Muscle layer of colon (tissue), 2 donors: ENCODE results near the gene RASGRF1.
"Not testable (repeated sequence)": the region's sequence is repeated elsewhere in the genome, so short reads cannot be mapped to it uniquely, and the experiment has no call there.

Source experiments
- H3K27ac ChIP-seq: one replicate; pipeline ENCODE4 v1.7.0; 2013; ENCODE audit warnings: low read depth, mild to moderate bottlenecking, low read length, moderate library complexity
- H3K27me3 ChIP-seq, 2 donors: one replicate each; pipeline ENCODE4 v1.7.0; 2013; ENCODE audit warnings: low read length in 2 of 2, mild to moderate bottlenecking in 2 of 2; ENCODE audit not compliant: insufficient read depth in 2 of 2, control insufficient read depth in 1 of 2
- H3K36me3 ChIP-seq: one replicate; pipeline ENCODE4 v1.7.0; 2013; ENCODE audit warnings: mild to moderate bottlenecking, low read length; ENCODE audit not compliant: insufficient read depth
- H3K4me1 ChIP-seq: one replicate; pipeline ENCODE4 v1.7.0; 2013; ENCODE audit warnings: mild to moderate bottlenecking, low read length; ENCODE audit not compliant: insufficient read depth
- H3K4me3 ChIP-seq, 2 donors: one replicate each; pipeline ENCODE4 v1.7.0; 2013; ENCODE audit warnings: low read length in 2 of 2, low read depth in 1 of 2, mild to moderate bottlenecking in 1 of 2, moderate library complexity in 1 of 2
- H3K9ac ChIP-seq: one replicate; pipeline ENCODE4 v1.7.0; 2013; ENCODE audit warnings: low read length
- H3K9me3 ChIP-seq: one replicate; pipeline ENCODE4 v1.7.0; 2013; ENCODE audit warnings: mild to moderate bottlenecking, low read length
- donor health status: abdominal sarcoma.
- donor health status: Adenocarcinoma of cecum.

The RASGRF1 gene

DNA sequence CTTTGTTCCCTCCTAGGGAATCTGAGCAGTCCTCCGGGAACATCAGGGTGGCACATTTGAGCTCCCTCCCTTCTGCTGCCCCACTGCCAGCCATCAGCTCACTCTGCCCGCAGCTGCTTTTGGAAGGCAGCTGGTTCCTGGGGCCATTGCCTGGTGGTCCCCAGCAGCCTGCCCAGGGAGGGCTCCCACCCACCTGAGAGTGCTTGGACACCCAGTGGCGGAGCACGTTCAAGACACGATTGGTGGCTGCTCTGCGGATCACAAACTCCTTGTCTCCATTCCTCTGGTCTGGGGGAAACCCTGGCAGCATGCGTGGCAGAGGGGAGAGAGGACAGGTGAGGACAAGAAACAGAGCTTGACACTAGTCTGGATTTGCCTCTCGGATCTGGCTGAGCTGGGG, 92.1 kb downstream of the RASGRF1 start:
- H3K27ac ChIP-seq: no peak overlapping the region
- H3K9ac ChIP-seq: no peak overlapping the region
- H3K36me3 ChIP-seq: no peaks in the 10 kb centered on the region
- no peaks in the 10 kb centered on the region for H3K27me3 ChIP-seq
- H3K9me3 ChIP-seq: no peaks in the 10 kb centered on the region
- no peak overlapping the region for H3K4me3 ChIP-seq
- no peaks in the 10 kb centered on the region for H3K4me1 ChIP-seq

DNA sequence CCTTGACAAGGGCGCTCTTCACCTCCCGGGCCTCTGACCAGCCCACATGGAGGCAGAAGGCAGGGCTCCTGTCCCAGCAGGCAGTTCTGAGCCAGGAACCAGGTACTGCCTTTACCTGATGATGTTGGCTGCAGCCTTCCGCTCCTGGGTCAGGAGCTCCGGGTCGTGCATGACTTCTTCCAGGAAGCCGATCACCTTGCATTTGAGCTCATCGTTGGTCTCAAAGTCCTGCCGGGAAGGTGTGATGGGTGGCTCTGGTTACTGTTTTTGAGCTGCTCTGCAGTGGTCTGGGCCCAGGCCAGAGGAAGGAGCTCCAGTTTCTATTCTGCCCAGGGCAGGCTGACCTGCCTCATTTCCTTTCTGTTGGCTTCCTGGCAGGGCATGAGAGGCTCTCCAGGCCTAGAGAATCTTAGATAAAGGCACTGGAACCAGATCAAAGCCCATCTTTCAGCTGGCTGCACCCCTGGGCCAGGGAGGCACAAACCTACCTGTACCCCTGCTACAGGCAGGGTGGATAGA, 92.5 kb downstream of the RASGRF1 start:
- Histone ChIP-seq H3K4me1 (no peaks in the 10 kb centered on the region), H3K27ac (no peak overlapping the region), H3K27me3 (no peaks in the 10 kb centered on the region), H3K36me3 (no peaks in the 10 kb centered on the region), H3K9me3 (no peaks in the 10 kb centered on the region), H3K9ac (no peak overlapping the region), H3K4me3 (no peak overlapping the region)

DNA sequence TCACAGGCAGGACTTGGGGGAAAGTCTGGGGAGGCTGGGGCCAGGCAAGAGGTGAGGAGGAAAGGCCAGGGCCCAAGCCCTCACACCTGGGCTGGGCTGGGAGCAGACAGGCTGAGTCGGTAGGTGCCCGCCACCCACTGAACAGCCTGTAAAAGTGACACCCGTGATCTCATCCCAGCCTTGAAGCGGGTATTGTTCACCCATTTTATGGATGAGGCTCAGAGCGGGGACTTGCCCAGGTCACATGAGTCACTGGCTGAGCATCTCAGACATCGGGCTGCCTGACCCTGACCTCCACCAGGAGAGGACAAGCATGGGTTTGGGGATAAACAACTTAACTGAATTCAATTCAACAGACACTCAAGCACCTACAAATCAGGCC, 93.7 kb downstream of the RASGRF1 start:
- H3K4me1 ChIP-seq: no peaks in the 10 kb centered on the region

DNA sequence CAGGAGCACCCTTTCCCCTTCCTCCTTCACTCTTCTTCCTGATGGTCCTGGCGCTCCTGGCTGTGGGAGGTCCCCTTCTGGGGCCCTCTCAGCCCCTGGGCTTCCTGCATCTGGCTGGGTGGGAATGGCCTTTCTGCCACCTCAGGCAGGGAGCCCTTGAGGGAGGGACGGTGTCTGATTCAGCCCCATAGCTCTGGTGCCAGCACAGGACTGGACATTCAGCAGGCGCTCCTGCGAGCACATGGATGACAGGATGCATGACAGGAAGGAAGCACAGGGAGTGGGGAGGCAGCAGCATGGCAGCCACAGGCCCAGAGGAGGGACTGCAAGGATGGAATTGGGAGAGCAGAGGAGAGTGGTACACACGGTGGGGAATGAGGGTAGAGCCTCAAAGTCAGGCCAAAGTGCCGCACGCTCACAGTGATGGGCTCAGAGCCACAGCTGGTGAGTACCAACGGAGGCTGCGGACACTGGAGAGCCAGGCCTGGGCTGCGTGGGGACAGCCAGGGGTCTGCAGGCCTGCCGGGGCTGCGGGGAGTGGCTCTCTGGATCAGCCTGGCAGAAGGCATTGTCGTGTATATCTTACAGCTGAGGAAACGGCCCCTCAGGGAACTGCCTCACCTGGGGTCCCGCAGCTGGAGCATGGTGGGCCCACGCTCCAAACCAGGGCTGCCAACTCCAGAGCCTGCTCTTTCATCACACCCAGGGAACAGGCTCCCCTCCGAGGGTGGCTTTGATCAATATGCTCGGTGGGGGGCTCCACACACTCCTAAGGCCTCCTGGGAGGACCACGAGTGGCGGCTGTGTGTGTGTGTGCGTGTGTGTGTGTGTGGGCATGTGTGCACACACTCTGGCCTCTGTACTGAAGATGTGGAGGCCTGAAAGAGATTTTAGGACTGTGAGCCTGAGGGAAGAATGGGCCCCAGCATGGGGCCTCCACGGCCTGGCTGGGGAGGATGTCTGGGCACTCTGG, 94.4 kb downstream of the RASGRF1 start:
- no peaks in the 10 kb centered on the region for H3K4me1 ChIP-seq
- H3K9ac ChIP-seq: no peak overlapping the region
- H3K9me3 ChIP-seq: no peaks in the 10 kb centered on the region
- no peak overlapping the region for H3K4me3 ChIP-seq
- H3K36me3 ChIP-seq: no peaks in the 10 kb centered on the region
- no peaks in the 10 kb centered on the region for H3K27me3 ChIP-seq
- no peak overlapping the region for H3K27ac ChIP-seq

More for the DNA sequence above, 93.7 kb downstream of the RASGRF1 start:
- no peak overlapping the region for H3K4me3 ChIP-seq
- H3K36me3 ChIP-seq: no peaks in the 10 kb centered on the region
- H3K27ac ChIP-seq: no peak overlapping the region
- H3K9ac ChIP-seq: no peak overlapping the region
- H3K27me3 ChIP-seq: no peaks in the 10 kb centered on the region
- H3K9me3 ChIP-seq: no peaks in the 10 kb centered on the region

DNA sequence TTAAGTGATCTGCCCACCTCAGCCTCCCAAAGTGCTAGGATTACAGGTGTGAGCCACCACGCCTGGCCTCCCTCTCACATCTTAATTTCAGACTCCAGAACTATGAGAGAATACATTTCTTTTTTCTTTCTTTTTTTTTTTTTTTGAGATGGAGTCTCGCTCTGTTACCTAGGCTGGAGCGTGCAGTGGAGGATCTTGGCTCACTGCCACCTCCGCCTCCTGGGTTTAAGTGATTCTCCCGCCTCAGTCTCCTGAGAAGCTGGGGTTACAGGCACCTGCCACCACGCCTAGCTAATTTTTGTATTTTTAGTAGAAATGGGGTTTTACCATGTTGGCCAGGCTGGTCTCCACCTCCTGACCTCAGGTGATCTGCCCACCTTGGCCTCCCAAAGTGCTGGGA, 95.4 kb downstream of the RASGRF1 start:
- not testable (repeated sequence) for H3K27me3 ChIP-seq, H3K36me3 ChIP-seq, H3K27ac ChIP-seq, H3K4me3 ChIP-seq, H3K9ac ChIP-seq, H3K4me1 ChIP-seq, H3K9me3 ChIP-seq

DNA sequence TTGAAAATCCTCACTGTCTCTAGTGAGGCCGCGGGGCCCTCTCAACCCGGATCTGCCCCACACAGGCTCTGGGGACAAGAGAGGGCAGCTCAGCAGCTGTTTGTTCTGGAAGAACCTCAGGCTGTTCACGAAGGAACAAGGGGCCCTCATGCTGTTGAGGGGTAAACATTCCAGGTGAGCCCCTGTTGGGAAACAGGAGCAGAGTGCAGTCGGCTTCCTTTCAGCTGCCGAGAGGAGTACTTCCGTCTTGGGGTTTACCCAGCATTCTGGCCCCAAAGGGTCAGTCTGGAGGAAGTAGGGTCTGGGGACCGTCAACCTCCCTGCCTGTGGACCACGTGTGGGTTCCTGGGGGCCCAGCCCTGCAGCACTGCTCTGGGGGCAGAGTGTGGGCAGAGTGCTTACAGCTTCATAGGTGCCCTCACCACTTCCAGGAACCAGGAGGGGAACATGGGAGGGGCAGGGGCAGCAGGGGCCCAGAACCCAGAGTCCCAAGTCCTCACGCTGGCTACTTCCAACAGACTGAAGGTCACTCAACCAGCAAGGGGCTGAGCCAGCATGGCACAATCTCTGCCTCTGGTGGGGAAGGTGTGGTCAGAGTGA, 96.5 kb downstream of the RASGRF1 start:
- Histone ChIP-seq H3K4me1 (peaks cover 11% of the 10 kb centered on the region), H3K4me3 (no peak overlapping the region), H3K9me3 (no peaks in the 10 kb centered on the region), H3K27me3 (no peaks in the 10 kb centered on the region), H3K36me3 (no peaks in the 10 kb centered on the region), H3K9ac (no peak overlapping the region), H3K27ac (no peak overlapping the region)

DNA sequence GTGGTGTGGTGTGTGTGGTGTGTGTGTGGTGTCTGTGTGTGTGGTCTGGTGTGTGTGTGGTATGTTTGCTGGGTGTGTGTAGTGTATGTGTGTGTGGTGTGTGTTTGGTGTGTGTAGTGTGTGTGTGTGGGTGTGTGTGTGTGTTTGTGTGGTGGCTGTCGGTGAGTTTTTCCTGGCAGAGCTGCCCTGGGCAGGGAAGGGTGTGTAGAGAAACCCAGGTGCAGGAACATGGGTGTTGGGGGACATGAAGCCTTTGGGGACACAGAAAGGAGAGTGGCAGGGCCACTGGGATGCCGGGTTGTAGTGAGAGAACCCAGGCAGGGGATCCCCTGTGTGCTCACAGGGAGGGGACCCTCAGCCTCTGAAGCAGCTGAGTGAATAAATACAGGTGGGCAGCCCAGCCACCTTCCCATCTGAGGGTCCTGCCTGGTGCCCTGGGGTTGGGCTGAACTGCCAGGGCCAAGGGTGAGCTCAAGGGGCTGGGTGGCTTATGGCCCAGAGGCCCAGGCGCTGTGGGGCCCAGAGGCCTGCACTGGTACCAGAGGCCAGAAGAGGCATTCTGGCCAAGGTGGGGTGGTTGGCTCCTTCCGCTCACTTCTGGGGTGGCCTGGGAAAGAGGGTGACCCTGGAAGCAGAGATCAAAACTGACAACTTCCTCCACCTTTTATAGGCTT, 97.2 kb downstream of the RASGRF1 start:
- no peaks in the 10 kb centered on the region for H3K27me3 ChIP-seq
- no peak overlapping the region for H3K4me3 ChIP-seq
- no peak overlapping the region for H3K27ac ChIP-seq
- H3K9ac ChIP-seq: no peak overlapping the region
- peaks cover 18% of the 10 kb centered on the region for H3K4me1 ChIP-seq
- H3K36me3 ChIP-seq: no peaks in the 10 kb centered on the region
- no peaks in the 10 kb centered on the region for H3K9me3 ChIP-seq

DNA sequence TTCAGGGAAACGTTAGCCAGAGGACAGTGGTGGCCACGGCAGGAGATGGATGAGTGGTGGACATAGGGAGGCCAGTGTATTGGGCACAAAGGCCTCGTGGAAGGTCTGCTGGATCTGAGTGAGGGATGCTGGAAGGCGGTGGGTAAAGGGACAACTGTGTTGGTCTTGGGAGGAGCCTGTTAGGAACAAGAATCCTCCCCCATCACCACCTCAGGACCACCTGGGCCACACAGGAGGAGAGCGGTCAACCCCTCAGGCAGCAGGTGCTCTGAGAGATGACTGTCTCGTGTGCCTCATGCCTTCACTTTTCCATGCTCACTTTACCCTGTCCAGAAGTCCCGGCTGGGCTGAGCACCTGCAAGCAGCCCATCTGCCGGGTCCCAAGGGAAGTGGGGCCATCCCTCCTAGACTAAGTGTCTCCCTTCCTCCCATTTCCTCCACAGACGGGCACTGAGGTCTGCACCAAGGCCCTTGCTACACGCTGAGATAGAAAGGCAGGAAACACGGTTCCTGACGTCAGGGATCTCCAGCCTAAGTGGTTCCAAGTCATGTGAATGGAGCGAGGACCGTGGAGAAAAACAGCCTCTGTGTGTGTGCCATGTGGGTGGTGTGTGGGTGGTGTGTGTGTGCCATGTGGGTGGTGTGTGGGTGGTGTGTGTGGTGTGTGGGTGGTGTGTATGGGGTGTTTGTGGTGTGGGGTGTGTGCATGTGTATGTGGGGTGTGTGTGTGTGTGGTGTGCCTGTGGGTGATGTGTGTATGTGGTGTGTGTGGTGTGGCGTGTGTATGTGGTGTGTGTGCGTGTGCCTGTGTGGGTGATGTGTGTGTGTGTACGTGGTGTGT, 97.9 kb downstream of the RASGRF1 start:
- no peak overlapping the region for H3K27ac ChIP-seq
- H3K9me3 ChIP-seq: no peaks in the 10 kb centered on the region
- H3K27me3 ChIP-seq: no peaks in the 10 kb centered on the region
- H3K4me3 ChIP-seq: no peak overlapping the region
- H3K4me1 ChIP-seq: peaks cover 23% of the 10 kb centered on the region
- H3K9ac ChIP-seq: no peak overlapping the region
- no peaks in the 10 kb centered on the region for H3K36me3 ChIP-seq

DNA sequence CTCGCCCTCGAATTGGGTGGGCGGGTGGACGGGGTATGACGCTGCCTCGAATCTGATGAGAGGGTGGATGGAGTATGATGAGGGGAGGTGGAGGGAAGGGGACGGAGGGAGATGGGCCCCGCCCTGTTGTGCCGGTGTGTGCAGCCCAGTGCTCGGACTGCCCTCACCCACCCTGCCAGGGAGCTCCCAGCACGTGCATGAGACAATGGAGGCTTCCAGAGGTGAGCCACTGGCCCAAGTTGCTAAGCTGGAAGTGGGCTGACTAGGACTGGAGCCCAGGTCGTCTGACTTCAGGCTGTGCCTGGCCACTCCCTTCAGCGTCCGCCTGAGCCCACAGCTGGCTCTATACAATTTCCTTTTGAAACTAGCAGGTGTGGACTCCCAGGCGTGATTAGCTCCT, 98.7 kb downstream of the RASGRF1 start:
- Histone ChIP-seq H3K36me3 (no peaks in the 10 kb centered on the region), H3K27me3 (no peaks in the 10 kb centered on the region), H3K4me1 (peaks cover 23% of the 10 kb centered on the region), H3K4me3 (no peak overlapping the region), H3K9ac (no peak overlapping the region), H3K9me3 (no peaks in the 10 kb centered on the region), H3K27ac (no peak overlapping the region)

DNA sequence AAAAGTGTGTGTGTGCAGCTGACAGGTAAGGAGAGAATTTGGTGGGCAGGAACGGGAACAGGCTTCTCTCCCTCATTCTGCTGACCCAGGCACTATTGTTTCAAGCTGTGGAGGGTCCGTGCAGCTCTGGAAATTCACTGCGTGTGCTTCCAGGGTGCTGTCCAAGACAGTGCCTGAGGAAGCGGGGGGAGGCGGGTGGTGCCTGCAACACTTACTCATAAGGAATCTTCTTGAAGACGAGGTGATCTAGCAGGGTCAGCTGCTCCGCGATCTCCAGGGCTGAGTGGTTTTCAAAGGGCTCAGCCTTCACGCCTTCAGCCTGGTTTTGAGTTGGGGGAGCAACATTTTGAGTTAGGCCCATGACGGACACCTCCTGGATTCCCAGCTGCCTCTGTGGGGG, 99.1 kb downstream of the RASGRF1 start:
- H3K27ac ChIP-seq: no peak overlapping the region
- H3K9me3 ChIP-seq: no peaks in the 10 kb centered on the region
- peaks cover 23% of the 10 kb centered on the region for H3K4me1 ChIP-seq
- no peak overlapping the region for H3K4me3 ChIP-seq
- no peak overlapping the region for H3K9ac ChIP-seq
- H3K27me3 ChIP-seq: no peaks in the 10 kb centered on the region
- H3K36me3 ChIP-seq: no peaks in the 10 kb centered on the region

DNA sequence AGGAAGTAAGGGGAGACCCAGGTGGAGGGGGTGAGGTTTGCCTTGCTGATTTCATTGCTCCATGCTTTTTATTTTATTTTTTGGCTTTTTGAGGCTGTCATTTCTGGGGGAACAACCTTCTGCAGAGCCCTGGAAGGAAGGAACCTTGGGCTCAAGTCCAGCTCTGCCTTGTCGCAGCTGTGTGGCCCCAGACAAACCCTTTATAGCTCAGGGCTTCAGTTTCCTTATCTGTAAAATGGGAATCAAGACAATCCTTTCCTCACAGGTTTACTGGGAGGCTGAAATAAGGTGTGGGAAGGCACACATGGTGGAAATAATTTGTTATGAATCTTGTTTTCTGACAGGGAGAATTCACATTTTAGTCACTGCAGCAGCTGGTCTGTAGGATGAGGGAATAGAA, 100.3 kb downstream of the RASGRF1 start:
- Histone ChIP-seq H3K27ac (no peak overlapping the region), H3K27me3 (no peaks in the 10 kb centered on the region), H3K4me3 (no peak overlapping the region), H3K9ac (no peak overlapping the region), H3K9me3 (no peaks in the 10 kb centered on the region), H3K36me3 (no peaks in the 10 kb centered on the region), H3K4me1 (peaks cover 23% of the 10 kb centered on the region)
